PC-9 (cell line): ENCODE results near the gene ENPP3. TPM values are rescaled to one million over a fixed set of nuclear protein-coding genes. Genes with fewer than 3 reads are reported as not detected.

Experiments
- BruUV-seq: library from RNA; stranded (reverse); fragments of 400-500 nt; replicated peaks from 2 replicates; lab custom pipeline; 2021; lab: Mats Ljungman, UMichigan
- CTCF ChIA-PET: fragments of 300-600 bp; sonication (Branson Sonifier 250); formaldehyde crosslinking; loops from one replicate; lab custom pipeline; 2022; ENCODE audit warnings: antibody characterized with exemption; lab: Charles Lee
- POLR2A ChIA-PET: fragments of 300-600 bp; sonication (Branson Sonifier 250); formaldehyde crosslinking; loops from one replicate; lab custom pipeline; 2022; ENCODE audit warnings: antibody characterized with exemption; ENCODE audit not compliant: unreplicated experiment; lab: Charles Lee
- DNase-seq, 2 experiments: peaks; one replicate each; pipeline versions ENCODE4 v3.0.0 to v3.0.0-alpha.2; 2015 to 2022; ENCODE audit warnings: mixed read lengths in 1 of 2
- H2AFZ ChIP-seq: fragments of 200-600 bp; sonication (generic); 2 replicates; pipeline ENCODE4 v1.8.1; 2017; ENCODE audit warnings: antibody characterized with exemption
- H3F3A ChIP-seq: fragments of 200-600 bp; sonication (generic); 2 replicates; pipeline ENCODE4 v1.8.1; 2017; ENCODE audit warnings: antibody characterized with exemption, mild to moderate bottlenecking, low read depth; ENCODE audit not compliant: insufficient read depth
- H3K27ac ChIP-seq: fragments of 200-600 bp; sonication (generic); 2 replicates; pipeline ENCODE4 v1.6.1; 2016; ENCODE audit warnings: mixed run types
- H3K27me3 ChIP-seq: fragments of 200-600 bp; sonication (generic); 2 replicates; pipeline ENCODE4 v1.6.1; 2016; ENCODE audit warnings: low read depth, mixed run types; ENCODE audit not compliant: insufficient read depth
- H3K36me3 ChIP-seq: fragments of 200-600 bp; sonication (generic); 2 replicates; pipeline ENCODE4 v1.6.1; 2016; ENCODE audit warnings: low read depth, mixed run types
- H3K4me1 ChIP-seq: fragments of 200-600 bp; sonication (generic); replicated peaks from 2 replicates; pipeline ENCODE4 v1.6.1; 2016; ENCODE audit warnings: mixed run types; ENCODE audit not compliant: insufficient read depth
- H3K4me2 ChIP-seq: fragments of 200-600 bp; sonication (generic); 2 replicates; pipeline ENCODE4 v1.6.1; 2017; ENCODE audit warnings: mixed run types
- H3K4me3 ChIP-seq: fragments of 200-600 bp; sonication (generic); 2 replicates; pipeline ENCODE4 v1.6.1; 2016; ENCODE audit warnings: mixed run types
- H3K79me2 ChIP-seq: fragments of 200-600 bp; sonication (generic); 2 replicates; pipeline ENCODE4 v1.6.1; 2017; ENCODE audit warnings: low read depth, mixed run types
- H3K9me2 ChIP-seq: fragments of 200-600 bp; sonication (generic); 2 replicates; pipeline ENCODE4 v1.8.1; 2017; ENCODE audit warnings: mild to moderate bottlenecking; ENCODE audit not compliant: insufficient read depth
- H3K9me3 ChIP-seq: fragments of 200-600 bp; sonication (generic); 2 replicates; pipeline ENCODE4 v1.8.1; 2016; ENCODE audit warnings: low read depth; ENCODE audit not compliant: insufficient read depth
- H4K20me1 ChIP-seq: fragments of 200-600 bp; sonication (generic); 2 replicates; pipeline ENCODE4 v1.8.1; 2017; ENCODE audit not compliant: insufficient read depth
- CTCF ChIP-seq: fragments of 200-600 bp; sonication (generic); conservative IDR thresholded peaks from 2 replicates; pipeline ENCODE4 v1.6.1; 2017; ENCODE audit warnings: mixed run types, antibody characterized with exemption, mild to moderate bottlenecking, moderate library complexity
- EZH2 ChIP-seq: fragments of 200-600 bp; sonication (generic); IDR thresholded peaks from 2 replicates; pipeline ENCODE4 v1.8.0; 2017; ENCODE audit warnings: antibody characterized with exemption, low read depth
- intact Hi-C: fragments of 100-400 bp; cut with micrococcal nuclease; formaldehyde crosslinking; loops from one replicate; pipeline ENCODE4 v1.10.0; 2022; ENCODE audit not compliant: unreplicated experiment
- total RNA-seq: library from RNA; stranded (reverse); gene quantifications from 2 replicates; pipeline ENCODE4 v1.2.3, GENCODE V29; 2021

Gene ENPP3
- total RNA-seq, 1 experiment from 2014 or later: not detected

GRCh38 chr6:131727467-131727866 is 90.4 kb downstream of the ENPP3 start:
- BruUV-seq: no TSS peak
- no peaks in the 10 kb centered on the region for H3K79me2 ChIP-seq
- no peak for DNase-seq
- H3K9me2 ChIP-seq: no peaks in the 10 kb centered on the region
- H3F3A ChIP-seq: no peaks in the 10 kb centered on the region
- no peaks in the 10 kb centered on the region for H3K4me1 ChIP-seq
- H3K36me3 ChIP-seq: no peaks in the 10 kb centered on the region
- H3K9me3 ChIP-seq: no peaks in the 10 kb centered on the region; the same call in 1 of the 2 replicates
- H3K4me3 ChIP-seq: no peak overlapping the region
- H3K27ac ChIP-seq: no peak overlapping the region
- no peaks in the 10 kb centered on the region for H4K20me1 ChIP-seq
- intact Hi-C loops: no loop called here
- TF ChIP-seq EZH2 (no peak), CTCF (no peak)
- H3K4me2 ChIP-seq: no peak overlapping the region
- ChIA-PET CTCF (no interaction called here), POLR2A (no interaction called here)
- H2AFZ ChIP-seq: no peak overlapping the region
- no peaks in the 10 kb centered on the region for H3K27me3 ChIP-seq

GRCh38 chr6:131727868-131728267 is 90.8 kb downstream of the ENPP3 start:
- Histone ChIP-seq H3K4me2 (no peak overlapping the region), H3K4me3 (no peak overlapping the region), H3K27me3 (no peaks in the 10 kb centered on the region), H3K9me2 (no peaks in the 10 kb centered on the region), H3K9me3 (no peaks in the 10 kb centered on the region; the same call in 1 of the 2 replicates), H4K20me1 (no peaks in the 10 kb centered on the region), H2AFZ (no peak overlapping the region), H3K27ac (no peak overlapping the region), H3K4me1 (no peaks in the 10 kb centered on the region), H3K36me3 (no peaks in the 10 kb centered on the region), H3F3A (no peaks in the 10 kb centered on the region), H3K79me2 (no peaks in the 10 kb centered on the region)
- TF ChIP-seq EZH2 (no peak), CTCF (no peak)
- ChIA-PET CTCF (no interaction called here), POLR2A (no interaction called here)
- no peak for DNase-seq
- intact Hi-C loops: no loop called here
- BruUV-seq: no TSS peak

- H3K27me3 ChIP-seq: no peaks in the 10 kb centered on the region
- H3K9me2 ChIP-seq: no peaks in the 10 kb centered on the region
- H3F3A ChIP-seq: no peaks in the 10 kb centered on the region
- ChIA-PET CTCF (no interaction called here), POLR2A (no interaction called here)
- H4K20me1 ChIP-seq: no peaks in the 10 kb centered on the region
- H3K79me2 ChIP-seq: no peaks in the 10 kb centered on the region
- no peaks in the 10 kb centered on the region for H3K4me1 ChIP-seq
- no peak overlapping the region for H3K27ac ChIP-seq
- no peak overlapping the region for H3K4me2 ChIP-seq
- no TSS peak for BruUV-seq
- no peak for DNase-seq
- intact Hi-C loops: no loop called here
- no peak overlapping the region for H2AFZ ChIP-seq
- no peak overlapping the region for H3K4me3 ChIP-seq
- H3K9me3 ChIP-seq: no peaks in the 10 kb centered on the region; the same call in 1 of the 2 replicates
- H3K36me3 ChIP-seq: no peaks in the 10 kb centered on the region
- TF ChIP-seq EZH2: no peak
- no peak for TF ChIP-seq CTCF
These were observed 91.3 kb downstream of the ENPP3 start for GRCh38 chr6:131728296-131728939.
